OCI-LY3 (cell line): ENCODE measurements around the gene KAT6B.

Source experiments
- EZH2phosphoT487 ChIP-seq: fragments of 200-600 bp; shearing (Covaris generic); IDR thresholded peaks from 2 replicates; pipeline ENCODE4 v1.6.1; 2018; ENCODE audit warnings: antibody characterized with exemption, mixed run types, low read depth
- TF ChIP-seq, protein P1 (sequence below): fragments of 200-600, 300-600 bp; sonication (generic); IDR thresholded peaks from 2 replicates; pipeline ENCODE4 v1.5.1; 2014; ENCODE audit warnings: antibody characterized with exemption, low read length, low read depth

DNA sequence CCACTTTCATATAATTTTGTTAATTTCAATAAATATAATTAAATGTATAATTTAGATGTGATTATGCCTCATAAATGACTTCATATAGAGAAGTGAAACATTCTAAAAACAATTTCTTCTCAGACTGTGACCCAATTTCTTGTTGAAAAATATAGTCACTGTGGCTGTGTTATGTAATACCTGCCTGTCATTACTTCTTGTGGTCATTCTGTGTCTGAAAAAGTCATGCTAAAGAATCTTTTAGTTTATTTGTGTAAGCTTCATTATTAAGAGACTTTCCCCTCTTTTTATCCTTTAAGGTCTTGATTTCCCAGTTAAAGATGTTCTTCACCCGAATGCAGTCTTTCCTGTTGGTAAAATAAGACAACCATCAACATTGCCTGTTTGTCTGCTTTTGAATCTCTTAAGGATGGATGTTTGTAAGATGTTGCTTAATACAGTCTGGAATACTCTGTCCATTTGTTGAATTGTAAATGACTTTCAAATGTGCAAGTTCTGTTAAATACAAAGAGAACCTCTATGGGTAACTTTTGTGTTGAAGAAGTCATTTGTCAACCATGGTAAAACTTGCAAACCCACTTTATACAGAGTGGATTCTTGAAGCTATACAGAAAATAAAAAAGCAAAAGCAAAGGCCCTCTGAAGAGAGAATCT, 16.0 kb downstream of the KAT6B start:
- TF ChIP-seq, protein P1, sequence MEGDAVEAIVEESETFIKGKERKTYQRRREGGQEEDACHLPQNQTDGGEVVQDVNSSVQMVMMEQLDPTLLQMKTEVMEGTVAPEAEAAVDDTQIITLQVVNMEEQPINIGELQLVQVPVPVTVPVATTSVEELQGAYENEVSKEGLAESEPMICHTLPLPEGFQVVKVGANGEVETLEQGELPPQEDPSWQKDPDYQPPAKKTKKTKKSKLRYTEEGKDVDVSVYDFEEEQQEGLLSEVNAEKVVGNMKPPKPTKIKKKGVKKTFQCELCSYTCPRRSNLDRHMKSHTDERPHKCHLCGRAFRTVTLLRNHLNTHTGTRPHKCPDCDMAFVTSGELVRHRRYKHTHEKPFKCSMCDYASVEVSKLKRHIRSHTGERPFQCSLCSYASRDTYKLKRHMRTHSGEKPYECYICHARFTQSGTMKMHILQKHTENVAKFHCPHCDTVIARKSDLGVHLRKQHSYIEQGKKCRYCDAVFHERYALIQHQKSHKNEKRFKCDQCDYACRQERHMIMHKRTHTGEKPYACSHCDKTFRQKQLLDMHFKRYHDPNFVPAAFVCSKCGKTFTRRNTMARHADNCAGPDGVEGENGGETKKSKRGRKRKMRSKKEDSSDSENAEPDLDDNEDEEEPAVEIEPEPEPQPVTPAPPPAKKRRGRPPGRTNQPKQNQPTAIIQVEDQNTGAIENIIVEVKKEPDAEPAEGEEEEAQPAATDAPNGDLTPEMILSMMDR = no peak
- TF ChIP-seq EZH2phosphoT487 = no peak
